LNCAP (cell line): ENCODE results near the gene PKD1.
"Not testable (repeated sequence)": the region's sequence is repeated elsewhere in the genome, so short reads cannot be mapped to it uniquely, and the experiment has no call there.

Experiments
- TF ChIP-seq, protein P1 (sequence below): fragments of 450-650 bp; IDR thresholded peaks from 2 replicates; pipeline ENCODE4 v1.5.1; 2017; ENCODE audit warnings: mild to moderate bottlenecking

Gene PKD1

DNA sequence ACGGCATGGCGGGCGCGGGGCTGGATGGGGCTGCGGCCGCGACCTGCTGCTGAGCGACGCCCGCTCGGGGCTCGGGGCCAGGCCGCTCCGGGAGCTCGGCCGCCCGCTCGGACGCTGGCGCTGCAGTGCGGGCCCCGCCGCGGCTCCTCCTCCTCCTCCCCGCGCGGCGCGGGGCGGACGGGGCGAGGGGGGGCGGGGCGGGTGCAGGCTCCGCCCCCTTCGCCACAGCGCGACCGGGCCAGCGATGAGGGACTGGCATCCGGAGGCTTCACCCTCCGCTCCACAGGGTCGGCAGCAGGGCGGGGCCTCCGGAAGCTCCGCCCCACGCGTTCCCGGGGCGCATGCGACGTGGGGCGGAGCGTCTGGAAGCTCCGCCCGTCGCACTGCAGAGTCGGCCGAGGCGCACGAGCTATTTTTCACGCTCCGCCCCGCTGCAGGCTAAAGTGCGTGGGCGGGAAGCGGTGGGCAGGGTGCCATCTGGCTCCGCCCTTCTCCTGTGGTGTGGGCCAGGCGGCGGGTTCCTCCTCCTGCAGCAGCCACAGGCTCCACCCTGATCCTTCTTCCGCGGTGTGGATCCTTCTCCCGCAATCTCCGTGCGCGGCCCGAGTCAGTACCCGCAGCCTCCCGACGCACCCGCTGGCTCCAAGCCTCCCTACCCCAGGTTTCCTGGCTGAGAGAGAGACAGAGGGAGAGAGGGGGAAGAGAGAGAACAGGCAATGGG is at the start of gene PKD1:
Gene PKD1 (minus strand): TSS at position 129 of the 721 bp plus-strand sequence. CDS start 209 bp downstream, outside the sequence.
- TF ChIP-seq, protein P1, sequence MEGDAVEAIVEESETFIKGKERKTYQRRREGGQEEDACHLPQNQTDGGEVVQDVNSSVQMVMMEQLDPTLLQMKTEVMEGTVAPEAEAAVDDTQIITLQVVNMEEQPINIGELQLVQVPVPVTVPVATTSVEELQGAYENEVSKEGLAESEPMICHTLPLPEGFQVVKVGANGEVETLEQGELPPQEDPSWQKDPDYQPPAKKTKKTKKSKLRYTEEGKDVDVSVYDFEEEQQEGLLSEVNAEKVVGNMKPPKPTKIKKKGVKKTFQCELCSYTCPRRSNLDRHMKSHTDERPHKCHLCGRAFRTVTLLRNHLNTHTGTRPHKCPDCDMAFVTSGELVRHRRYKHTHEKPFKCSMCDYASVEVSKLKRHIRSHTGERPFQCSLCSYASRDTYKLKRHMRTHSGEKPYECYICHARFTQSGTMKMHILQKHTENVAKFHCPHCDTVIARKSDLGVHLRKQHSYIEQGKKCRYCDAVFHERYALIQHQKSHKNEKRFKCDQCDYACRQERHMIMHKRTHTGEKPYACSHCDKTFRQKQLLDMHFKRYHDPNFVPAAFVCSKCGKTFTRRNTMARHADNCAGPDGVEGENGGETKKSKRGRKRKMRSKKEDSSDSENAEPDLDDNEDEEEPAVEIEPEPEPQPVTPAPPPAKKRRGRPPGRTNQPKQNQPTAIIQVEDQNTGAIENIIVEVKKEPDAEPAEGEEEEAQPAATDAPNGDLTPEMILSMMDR: not testable (repeated sequence)

DNA sequence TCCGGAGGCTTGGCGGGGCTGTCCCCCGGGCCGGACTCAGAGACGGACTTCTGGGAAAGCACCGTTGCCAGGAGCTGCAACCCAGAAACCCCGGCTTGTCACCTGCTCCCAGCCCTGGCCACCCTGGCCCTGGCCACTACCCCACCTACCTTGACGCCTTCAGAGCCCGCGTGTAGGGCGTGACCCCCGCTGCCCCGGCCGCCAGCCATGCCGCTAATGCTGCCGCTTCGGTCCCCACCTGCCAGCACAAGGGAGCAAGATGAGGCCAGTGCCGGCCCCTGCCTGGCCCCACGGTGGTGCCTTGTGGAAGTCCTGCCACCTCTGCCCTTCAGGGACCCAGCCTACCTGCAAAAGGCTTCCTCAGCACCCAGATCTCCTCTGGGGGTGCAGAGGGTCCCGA is 49.3 kb upstream of the PKD1 start:
- TF ChIP-seq, protein P1: no peak

DNA sequence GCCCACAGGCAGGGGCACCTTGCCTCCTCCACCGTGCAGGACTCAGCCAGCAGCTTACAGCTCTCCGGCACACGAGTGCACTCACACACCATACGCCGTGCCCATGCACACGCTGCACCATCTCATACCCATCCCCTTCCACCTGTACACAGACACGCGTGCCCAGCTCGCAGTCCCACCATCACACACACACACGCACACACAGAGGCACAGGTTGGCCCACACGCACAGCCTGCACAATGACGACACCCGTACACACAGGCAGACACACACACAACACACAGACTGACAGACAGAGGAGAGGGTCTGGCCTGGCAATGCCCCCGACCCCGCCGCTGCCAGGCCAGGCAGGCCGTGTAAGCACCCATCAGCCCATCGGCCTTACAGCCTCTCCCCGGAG is 48.6 kb upstream of the PKD1 start:
- TF ChIP-seq, protein P1: no peak

DNA sequence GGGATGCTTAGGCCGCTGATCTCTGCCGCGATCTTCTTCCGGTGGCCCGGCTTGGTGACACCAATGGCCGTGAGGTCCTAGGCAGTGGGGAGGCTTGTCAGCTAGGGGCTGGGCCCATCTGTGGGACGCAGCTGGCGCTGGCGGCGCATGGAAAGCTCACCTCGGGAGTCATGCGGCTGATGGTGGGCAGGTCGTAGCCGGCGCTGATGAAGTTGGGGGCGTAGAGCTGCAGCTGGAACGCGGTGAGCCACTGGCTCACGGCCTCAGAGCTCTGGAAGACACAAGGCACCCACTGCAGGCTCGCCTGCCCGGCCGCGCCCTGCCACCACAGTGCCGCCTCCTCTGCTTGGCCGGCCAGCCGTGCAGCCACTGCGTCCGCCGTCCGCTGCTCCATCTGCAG is 48.0 kb upstream of the PKD1 start:
- TF ChIP-seq, protein P1: no peak

DNA sequence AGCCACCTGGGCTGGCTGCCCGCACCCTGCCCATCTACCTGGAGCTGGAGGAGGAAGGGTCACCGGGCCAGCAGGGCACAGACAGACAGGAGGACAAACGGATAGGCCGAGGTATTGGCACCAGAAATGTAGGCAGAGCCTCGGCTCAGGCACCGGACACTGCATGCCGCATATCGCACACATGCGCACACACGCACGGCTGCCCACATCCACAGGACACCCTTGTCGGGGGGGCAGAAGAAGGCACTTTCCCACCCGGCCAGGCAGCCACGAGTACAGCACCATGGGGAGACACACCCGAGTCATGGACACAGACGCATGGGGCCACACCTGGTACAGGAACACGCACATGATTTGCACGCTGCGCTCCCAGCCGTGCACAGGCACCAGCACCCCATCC is 46.3 kb upstream of the PKD1 start:
- TF ChIP-seq, protein P1: no peak

DNA sequence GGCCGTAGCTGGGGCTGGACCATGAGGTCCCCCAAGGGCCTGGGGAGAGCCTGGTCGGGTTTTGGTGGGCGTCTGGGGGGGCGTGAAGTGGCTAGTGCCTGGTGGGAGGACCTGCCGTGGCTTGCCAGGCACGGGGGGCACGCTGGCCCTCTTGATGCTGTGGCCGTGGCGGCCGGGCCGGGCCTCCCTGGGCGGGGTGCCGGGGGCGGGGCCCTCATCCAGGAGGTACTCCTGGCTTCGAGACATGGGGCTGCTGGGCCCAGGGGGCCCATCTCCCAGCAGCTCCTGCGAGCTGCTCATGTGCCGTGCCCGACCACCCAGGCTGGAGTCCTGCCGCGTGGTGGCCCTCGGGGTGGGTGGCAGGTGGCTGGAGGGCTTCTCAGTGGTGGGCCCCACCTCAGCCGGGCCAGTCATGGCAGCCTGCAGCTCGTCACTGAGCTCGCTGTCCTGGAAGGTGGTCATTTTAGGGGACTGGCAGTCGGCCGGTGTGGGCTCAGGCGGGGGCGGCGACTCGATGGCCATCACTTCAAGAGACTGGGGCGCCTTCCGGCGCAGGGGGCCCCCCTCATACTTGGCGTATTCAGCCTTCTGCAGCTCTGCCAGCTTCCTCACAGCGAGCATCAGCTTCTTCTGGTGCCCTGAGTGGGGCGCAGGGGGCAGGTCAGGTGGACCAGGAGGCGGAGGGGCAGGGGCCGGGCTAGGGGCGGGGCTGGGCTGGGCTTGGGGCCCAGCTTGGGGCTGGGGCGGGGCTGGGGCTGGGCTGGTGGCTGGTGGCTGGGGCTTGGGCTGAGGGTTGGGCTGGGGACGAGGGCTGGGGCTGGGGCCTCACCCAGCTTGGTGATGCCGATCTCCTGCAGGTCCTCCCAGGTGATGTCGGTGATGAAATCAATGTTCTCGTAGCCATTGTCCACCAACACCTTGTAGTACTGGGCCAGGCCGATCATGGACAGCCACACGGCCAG is 45.5 kb upstream of the PKD1 start:
- TF ChIP-seq, protein P1: no peak

DNA sequence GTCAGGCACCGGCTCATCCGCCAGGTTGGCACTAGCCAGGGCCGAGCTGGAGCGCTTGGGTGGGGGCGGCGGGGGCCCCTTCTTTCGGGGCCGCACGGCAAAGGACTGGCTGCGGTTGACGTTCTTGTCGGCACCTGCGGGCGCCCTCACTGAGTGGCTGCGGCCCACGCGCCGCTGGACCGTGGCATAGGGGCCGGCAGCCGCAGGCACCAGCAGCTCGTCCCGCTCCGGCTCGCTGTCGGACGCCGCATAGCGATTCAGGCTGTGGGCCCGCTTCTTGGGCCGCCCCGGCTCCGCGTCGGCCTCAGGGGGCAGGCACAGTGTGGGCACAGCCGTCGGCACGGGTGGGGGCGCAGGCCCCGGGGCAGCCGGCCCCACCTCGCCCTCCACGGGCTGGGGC is 44.8 kb upstream of the PKD1 start:
- TF ChIP-seq, protein P1: no peak
